ENCODE data around the gene CDK19. TPM values are rescaled to one million over a fixed set of nuclear protein-coding genes. Genes with fewer than 3 reads are reported as not detected.

Gene CDK19
- total and polyA plus RNA-seq, 2 of the 13 experiments (the other 11 are each of a cell fraction or from before 2014, with no cell fraction given) = 13.4 to 27.0 TPM

GRCh38 chr6:110728501-110728900 lies 86.8 kb downstream of the CDK19 start (continued):
- TF ChIP-seq CSRNP1 (CRISPR knock-in tag; IDR thresholded peaks at IDR 0.05) = no peak
- TF ChIP-seq SETDB1 (CRISPR knock-in tag; IDR thresholded peaks at IDR 0.05; ENCODE audit: borderline replicate concordance) = no peak

GRCh38 chr6:110723017-110723416 lies 92.3 kb downstream of the CDK19 start:
- POLR2A ChIA-PET = no interaction called here
- peaks cover 18% of the 10 kb centered on the region for H3K79me2 ChIP-seq (ENCODE audit: insufficient read depth, low read length)
- in situ Hi-C loops (cut with HindIII; ENCODE audit: extremely low pct_ligation_motif_present, low pct_unique_long_range_greater_than_20kb) (no loop called here), intact Hi-C loops (cut with micrococcal nuclease; ENCODE audit: unreplicated experiment) (no loop called here)
- no peaks in the 10 kb centered on the region for H3K4me1 ChIP-seq (ENCODE audit: insufficient read depth, low read length)
- FAIRE-seq (no peak), ATAC-seq (no peak), DNase-seq (ENCODE audit: low spot score) (no peak)
- no peak overlapping the region for H3K4me3 ChIP-seq (replicated peaks in 1 of 3; ENCODE audit: insufficient read depth in 1 of 3, low read depth in 2 of 3, low read length in 3 of 3)
- H3K9me3 ChIP-seq (ENCODE audit: low read length) = no peaks in the 10 kb centered on the region
- CTCF ChIA-PET (ENCODE audit: low intra/inter-chr PET ratio, low total read pairs) = no interaction called here
- H3K4me2 ChIP-seq (ENCODE audit: low read depth, low read length) = no peak overlapping the region
- BruUV-seq (replicated peaks) = no TSS peak
- no peak overlapping the region for H3K27ac ChIP-seq (ENCODE audit: extremely low read length, insufficient read depth, low read length)
- WGBS (ENCODE audit: low lambda C conversion rate) = 81% methylated on average over 3 of the region's 3 CpGs
- no peak overlapping the region for H3K9ac ChIP-seq (ENCODE audit: insufficient read depth, low read depth, low read length)
- peaks cover 2 to 13% of the 10 kb centered on the region in 2 experiments; a peak in 3 of 5 replicates for H3K36me3 ChIP-seq (replicated peaks in 1 of 2; ENCODE audit: control insufficient read depth in 1 of 2, insufficient read depth in 2 of 2, low read length in 2 of 2)
- no peaks in the 10 kb centered on the region for H4K20me1 ChIP-seq (ENCODE audit: insufficient read depth, low read length)
- H2AFZ ChIP-seq (ENCODE audit: low read length) = no peak overlapping the region
- H3K27me3 ChIP-seq (ENCODE audit: control insufficient read depth in 1 of 2, insufficient read depth in 2 of 2, low read length in 2 of 2) = no peaks in the 10 kb centered on the region
- TF ChIP-seq ZBTB33 (CRISPR knock-in tag; IDR thresholded peaks at IDR 0.05) (peak; percentile 91), CTCF (CRISPR knock-in tag; IDR thresholded peaks at IDR 0.05) (0 out of 2 replicates have a peak, but pooled peaks have one; percentile 12), ZNF614 (CRISPR knock-in tag; IDR thresholded peaks at IDR 0.05; ENCODE audit: borderline replicate concordance) (no peak), ZNF607 (CRISPR knock-in tag; IDR thresholded peaks at IDR 0.05; ENCODE audit: borderline replicate concordance) (no peak), RAD21 (CRISPR knock-in tag; IDR thresholded peaks at IDR 0.05) (no peak), STAG1 (CRISPR knock-in tag; IDR thresholded peaks at IDR 0.05) (peak; percentile 23; the same call in 1 of the 2 replicates)

All from HepG2 (cell line).